Erythroblast (primary cell): ENCODE measurements around the gene NRN1.

Experiments
- GATA1 ChIP-seq: IDR thresholded peaks from 2 replicates; pipeline ENCODE4 v1.6.1; 2011; ENCODE audit warnings: low read depth, mild to moderate bottlenecking, control low read depth, low read length, moderate library complexity
- POLR2A ChIP-seq: IDR thresholded peaks from 2 replicates; pipeline ENCODE4 v1.6.1; 2011; ENCODE audit warnings: mild to moderate bottlenecking, low read length

DNA sequence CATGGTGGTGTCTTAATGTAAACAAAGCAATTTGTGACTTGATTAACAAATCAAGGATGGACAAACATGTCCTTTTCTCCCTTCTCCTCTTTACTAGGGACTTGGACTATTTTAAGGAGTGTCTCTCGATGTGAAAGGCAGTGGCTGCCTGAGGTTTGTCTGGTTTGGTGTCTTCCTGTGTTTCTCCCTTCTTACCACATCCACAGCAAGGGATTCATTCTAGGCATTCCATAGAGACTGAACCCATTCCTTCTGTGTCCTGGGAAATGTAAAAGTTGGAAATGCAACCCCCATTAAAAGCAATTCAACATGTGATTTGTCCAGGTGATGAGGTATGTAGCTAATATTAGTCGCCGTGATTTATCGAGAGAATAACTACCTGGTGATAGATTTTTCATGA lies 15.9 kb downstream of the NRN1 start:
- TF ChIP-seq POLR2A (no peak), GATA1 (no peak)
